Measurements from ENCODE around the gene TRIM65. TPM values are rescaled to one million over a fixed set of nuclear protein-coding genes. Genes with fewer than 3 reads are reported as not detected.

TRIM65 gene
- total and polyA plus RNA-seq, 2 of the 13 experiments (the other 11 are each of a cell fraction or from before 2014, with no cell fraction given) = 10.3 to 22.4 TPM

- TF ChIP-seq HNF1A (IDR thresholded peaks at IDR 0.05; ENCODE audit: low read depth) = no peak
- TF ChIP-seq HNF1A (CRISPR knock-in tag; IDR thresholded peaks at IDR 0.05; ENCODE audit: borderline replicate concordance) = 0 out of 2 replicates have a peak, but pooled peaks have one; percentile 29
- no peak; the same call in 1 of the 2 replicates for TF ChIP-seq MXD4 (CRISPR knock-in tag; IDR thresholded peaks at IDR 0.05)
- peak; percentile 49 for TF ChIP-seq ATF2 (CRISPR knock-in tag; IDR thresholded peaks at IDR 0.05)
- TF ChIP-seq ZNF574 (CRISPR knock-in tag; IDR thresholded peaks at IDR 0.05) = peak; percentile 28; the same call in 1 of the 2 replicates
- peak; percentile 53; the same call in 1 of the 2 replicates for TF ChIP-seq TAF1 (CRISPR knock-in tag; IDR thresholded peaks at IDR 0.05)
- TF ChIP-seq ZNF337 (CRISPR knock-in tag; IDR thresholded peaks at IDR 0.05; ENCODE audit: borderline replicate concordance, low read depth) = peak; percentile 78; the same call in 1 of the 2 replicates
- no peak for TF ChIP-seq SATB2 (CRISPR knock-in tag; IDR thresholded peaks at IDR 0.05)
- no peak for TF ChIP-seq ZNF234 (CRISPR knock-in tag; conservative IDR thresholded peaks at IDR 0.05)
- TF ChIP-seq HMGXB3 (CRISPR knock-in tag; IDR thresholded peaks at IDR 0.05; ENCODE audit: borderline replicate concordance) = 0 out of 2 replicates have a peak, but pooled peaks have one; percentile 39
Measured at GRCh38 chr17:75843577-75844529, 52.9 kb downstream of the TRIM65 start, which contains the start of gene UNC13D (continued).

Data from HepG2 (cell line).